ENCODE data around the gene LEMD3. TPM values are rescaled to one million over a fixed set of nuclear protein-coding genes. Genes with fewer than 3 reads are reported as not detected.

Gene LEMD3
- total RNA-seq = 17.8 and 30.1 TPM in 2 replicates

DNA sequence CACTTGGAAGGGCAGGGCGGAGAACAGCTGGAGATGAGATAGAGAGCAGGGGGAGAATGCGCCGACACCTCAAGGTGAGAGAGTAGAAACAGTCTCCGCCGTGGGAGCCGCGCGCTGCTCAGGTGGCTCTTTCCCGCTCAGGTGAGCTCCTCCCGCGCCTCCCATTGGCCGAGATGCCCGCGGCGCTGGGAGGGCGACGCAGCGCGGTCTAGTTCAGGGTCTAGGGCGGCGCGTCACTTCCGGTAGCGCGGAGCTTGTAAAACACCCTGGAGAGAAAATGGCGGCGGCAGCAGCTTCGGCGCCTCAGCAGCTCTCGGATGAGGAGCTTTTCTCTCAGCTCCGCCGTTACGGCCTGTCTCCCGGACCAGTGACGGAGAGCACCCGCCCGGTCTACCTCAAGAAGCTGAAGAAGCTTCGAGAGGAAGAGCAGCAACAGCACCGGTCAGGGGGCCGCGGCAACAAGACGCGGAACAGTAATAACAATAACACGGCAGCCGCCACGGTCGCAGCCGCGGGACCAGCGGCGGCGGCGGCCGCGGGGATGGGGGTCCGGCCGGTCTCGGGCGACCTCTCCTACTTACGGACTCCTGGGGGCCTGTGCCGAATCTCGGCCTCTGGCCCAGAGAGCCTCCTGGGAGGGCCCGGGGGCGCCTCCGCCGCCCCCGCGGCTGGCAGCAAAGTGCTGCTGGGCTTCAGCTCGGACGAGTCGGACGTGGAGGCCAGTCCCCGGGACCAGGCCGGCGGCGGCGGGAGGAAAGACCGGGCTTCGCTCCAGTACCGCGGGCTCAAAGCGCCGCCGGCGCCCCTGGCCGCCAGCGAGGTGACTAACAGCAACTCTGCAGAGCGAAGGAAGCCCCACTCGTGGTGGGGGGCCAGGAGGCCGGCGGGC is at the start of gene LEMD3:
TSS of gene LEMD3 (plus strand) at position 264 of the 889 bp plus-strand sequence. CDS start at position 278, 14 bp downstream.

GRCh38 chr12:65121049-65121955 is 48.1 kb upstream of the LEMD3 start, which contains the start of gene WIF1:
WIF1 (minus strand) TSS chr12:65121305; CDS start chr12:65121191, 114 bp downstream.

GRCh38 chr12:65278576-65279368 is 109.4 kb downstream of the LEMD3 start, which contains the start of gene MSRB3:
MSRB3 (plus strand) TSS chr12:65278683; CDS start chr12:65308580, 29,897 bp downstream.

Other genes starting within 250 kb of the LEMD3 start
- gene WIF1, start 48.3 kb upstream of the LEMD3 start, total RNA-seq = not detected in 2 replicates
- 14.8 and 29.7 TPM in 2 replicates for gene MSRB3, start 109.1 kb downstream of the LEMD3 start, total RNA-seq

Data from epithelial cell of alveolus of lung (primary cell).